Colonic mucosa (tissue), 4 donors: ENCODE data around the gene CARD6. TPM values are rescaled to one million over a fixed set of nuclear protein-coding genes. Genes with fewer than 3 reads are reported as not detected.

ENCODE experiments used
- DNase-seq: peaks from one replicate; pipeline ENCODE4 v3.0.0-alpha.2; 2020
- H3K27ac ChIP-seq: fragments of 200-600 bp; one replicate; pipeline ENCODE4 v1.8.0; 2021
- H3K27me3 ChIP-seq: fragments of 200-600 bp; one replicate; pipeline ENCODE4 v1.8.0; 2021
- H3K36me3 ChIP-seq: fragments of 200-600 bp; one replicate; pipeline ENCODE4 v1.8.0; 2021
- H3K4me1 ChIP-seq: fragments of 200-600 bp; one replicate; pipeline ENCODE4 v1.8.0; 2021; ENCODE audit warnings: mild to moderate bottlenecking
- H3K4me3 ChIP-seq: fragments of 200-600 bp; one replicate; pipeline ENCODE4 v1.8.0; 2021
- H3K9ac ChIP-seq, 2 donors: one replicate each; pipeline ENCODE4 v1.7.0; 2013; ENCODE audit warnings: control low read depth in 2 of 2, low read depth in 2 of 2, low read length in 2 of 2
- H3K9me3 ChIP-seq: fragments of 200-600 bp; one replicate; pipeline ENCODE4 v1.8.0; 2021
- CTCF ChIP-seq: fragments of 200-600 bp; IDR thresholded peaks from one replicate; pipeline ENCODE4 v1.8.0; 2022; ENCODE audit warnings: antibody characterized with exemption, mild to moderate bottlenecking
- intact Hi-C: fragments of 100-400 bp; cut with DNase I; formaldehyde crosslinking; loops from one replicate; pipeline ENCODE4 v1.14.1; 2022
- total RNA-seq, 2 donors: library from RNA; stranded (reverse); fragmentation: NEBNext Ultra II Directional in 1 of 2; extraction: Animal tissue kit (Norgen Biotek cat#: 25700) in 1 of 2; gene quantifications; one replicate each; pipeline ENCODE4 v1.2.1, GENCODE V29; 2021
- donor health status: healthy.
- donor health status: DM: no; HTN: no; CAD: no.
- donor health status: DM: no; HTN: no; CAD: no.

CARD6 gene
- total RNA-seq, 2 donors from 2014 or later = 1.3 to 2.5 TPM

- intact Hi-C loops = loop anchor here (5.0 kb wide), 1 partner anchor 74 kb away; the partner anchor contains the start of gene TTC33
- DNase-seq = no peak
- Histone ChIP-seq H3K27ac (no peak overlapping the region), H3K9ac (no peak overlapping the region), H3K4me1 (no peaks in the 10 kb centered on the region), H3K4me3 (no peak overlapping the region), H3K9me3 (no peaks in the 10 kb centered on the region), H3K27me3 (no peaks in the 10 kb centered on the region), H3K36me3 (peaks cover 23% of the 10 kb centered on the region)
- no peak for TF ChIP-seq CTCF
Measured at GRCh38 chr5:40831346-40832210, 9.6 kb upstream of the CARD6 start.

GRCh38 chr5:40832345-40832744 is 8.8 kb upstream of the CARD6 start:
- Histone ChIP-seq H3K4me1 (no peaks in the 10 kb centered on the region), H3K4me3 (no peak overlapping the region), H3K36me3 (peaks cover 23% of the 10 kb centered on the region), H3K27me3 (no peaks in the 10 kb centered on the region), H3K9me3 (no peaks in the 10 kb centered on the region), H3K9ac (no peak overlapping the region), H3K27ac (no peak overlapping the region)
- no peak for DNase-seq
- intact Hi-C loops = loop anchor here (5.0 kb wide), 1 partner anchor 75 kb away; the partner anchor contains the start of gene TTC33
- TF ChIP-seq CTCF = no peak

- H3K27me3 ChIP-seq = no peaks in the 10 kb centered on the region
- peaks cover 23% of the 10 kb centered on the region for H3K36me3 ChIP-seq
- no peak for TF ChIP-seq CTCF
- H3K4me3 ChIP-seq = peak overlapping the region; percentile 68
- H3K9me3 ChIP-seq = no peaks in the 10 kb centered on the region
- peak overlapping the region; percentile 39 to 93 for H3K9ac ChIP-seq
- DNase-seq = no peak
- H3K27ac ChIP-seq = no peak overlapping the region
- intact Hi-C loops = loop anchor here (5.0 kb wide), 1 partner anchor 76 kb away; the partner anchor contains the start of gene TTC33
- no peaks in the 10 kb centered on the region for H3K4me1 ChIP-seq
Measured at GRCh38 chr5:40833712-40834229, 7.4 kb upstream of the CARD6 start.

GRCh38 chr5:40834391-40834848 is 6.7 kb upstream of the CARD6 start:
- H3K27ac ChIP-seq = peak overlapping the region; percentile 83
- no peaks in the 10 kb centered on the region for H3K4me1 ChIP-seq
- peaks cover 23% of the 10 kb centered on the region for H3K36me3 ChIP-seq
- no peaks in the 10 kb centered on the region for H3K9me3 ChIP-seq
- DNase-seq = peak; percentile 24
- H3K27me3 ChIP-seq = no peaks in the 10 kb centered on the region
- no peak for TF ChIP-seq CTCF
- H3K4me3 ChIP-seq = peak overlapping the region; percentile 68
- intact Hi-C loops = loop anchor here (5.0 kb wide), 1 partner anchor 77 kb away; the partner anchor contains the start of gene TTC33
- peak overlapping the region; percentile 70 to 93 for H3K9ac ChIP-seq

- Histone ChIP-seq H3K9ac (peak within 1 kb of the TSS; percentile 70 to 93), H3K27me3 (no peaks in the 10 kb centered on the region), H3K9me3 (no peaks in the 10 kb centered on the region), H3K4me3 (peak within 1 kb of the TSS; percentile 68), H3K36me3 (peaks cover 19% of the 10 kb centered on the region), H3K4me1 (no peaks in the 10 kb centered on the region), H3K27ac (peak within 1 kb of the TSS; percentile 83)
- peak; percentile 95 for DNase-seq
- intact Hi-C loops = loop anchor here (5.0 kb wide), 1 partner anchor 78 kb away; the partner anchor contains the start of gene TTC33
- TF ChIP-seq CTCF = no peak
Measured at GRCh38 chr5:40834849-40835787, 6.0 kb upstream of the CARD6 start, which contains the start of gene RPL37. Gene RPL37, minus strand, starts transcription at chr5:40835222. Its CDS starts 37 bp downstream, at chr5:40835185.
